ENCODE results near the gene PDLIM4.

The PDLIM4 gene

DNA sequence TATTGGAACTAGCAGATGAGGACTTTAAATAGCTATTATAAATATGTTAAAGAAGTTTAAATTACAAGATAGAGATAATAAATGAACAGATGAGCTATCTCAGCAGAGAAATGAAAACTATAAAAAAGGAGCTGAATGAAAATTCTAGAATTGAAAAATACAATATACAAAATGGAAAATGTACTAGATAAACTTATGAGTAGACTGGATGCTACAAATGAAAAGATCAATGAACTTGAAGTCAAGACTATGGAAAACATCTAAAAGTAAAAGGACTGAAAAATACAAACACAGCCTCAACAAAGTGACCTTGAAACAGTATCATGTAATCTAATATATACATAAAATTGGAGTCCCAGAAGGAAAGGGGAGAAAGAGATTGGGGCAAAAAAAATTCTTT, 10.7 kb upstream of the PDLIM4 start:
- no peak for TF ChIP-seq RAD21 (IDR thresholded peaks at IDR 0.05; ENCODE audit: low read depth)
- no peak for TF ChIP-seq CREB1 (IDR thresholded peaks at IDR 0.05; ENCODE audit: low read depth)
- no peak for TF ChIP-seq CEBPB (IDR thresholded peaks at IDR 0.05)
- TF ChIP-seq FOXM1 (IDR thresholded peaks at IDR 0.05; ENCODE audit: borderline replicate concordance, low read depth) = no peak
- TF ChIP-seq, protein P1, sequence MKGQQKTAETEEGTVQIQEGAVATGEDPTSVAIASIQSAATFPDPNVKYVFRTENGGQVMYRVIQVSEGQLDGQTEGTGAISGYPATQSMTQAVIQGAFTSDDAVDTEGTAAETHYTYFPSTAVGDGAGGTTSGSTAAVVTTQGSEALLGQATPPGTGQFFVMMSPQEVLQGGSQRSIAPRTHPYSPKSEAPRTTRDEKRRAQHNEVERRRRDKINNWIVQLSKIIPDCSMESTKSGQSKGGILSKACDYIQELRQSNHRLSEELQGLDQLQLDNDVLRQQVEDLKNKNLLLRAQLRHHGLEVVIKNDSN (IDR thresholded peaks at IDR 0.05) = no peak
- TF ChIP-seq ZBTB7A (IDR thresholded peaks at IDR 0.05; ENCODE audit: low read depth) = no peak
- TF ChIP-seq TAF1 (IDR thresholded peaks at IDR 0.05; ENCODE audit: low read depth) = no peak
- TF ChIP-seq EGR1 (IDR thresholded peaks at IDR 0.05) = no peak
- no peak for TF ChIP-seq MAX (IDR thresholded peaks at IDR 0.05)
- no peak for TF ChIP-seq TCF12 (IDR thresholded peaks at IDR 0.05; ENCODE audit: low read depth)
- no peak for TF ChIP-seq EP300 (IDR thresholded peaks at IDR 0.05; ENCODE audit: borderline replicate concordance)

GRCh38 chr5:132250547-132250946, 6.9 kb upstream of the PDLIM4 start:
- TF ChIP-seq YY1 (IDR thresholded peaks at IDR 0.05; ENCODE audit: low read depth) (no peak), TCF12 (IDR thresholded peaks at IDR 0.05; ENCODE audit: low read depth) (no peak), EGR1 (IDR thresholded peaks at IDR 0.05) (no peak), NFIC (IDR thresholded peaks at IDR 0.05) (no peak), RAD21 (IDR thresholded peaks at IDR 0.05; ENCODE audit: low read depth) (no peak), TEAD4 (IDR thresholded peaks at IDR 0.05) (no peak), ZBTB7A (IDR thresholded peaks at IDR 0.05; ENCODE audit: low read depth) (no peak), REST (IDR thresholded peaks at IDR 0.05; ENCODE audit: low read depth) (no peak), FOXM1 (IDR thresholded peaks at IDR 0.05; ENCODE audit: borderline replicate concordance, low read depth) (no peak), MAX (IDR thresholded peaks at IDR 0.05) (no peak), CREB1 (IDR thresholded peaks at IDR 0.05; ENCODE audit: low read depth) (no peak), CEBPB (IDR thresholded peaks at IDR 0.05) (no peak)
- TF ChIP-seq, protein P1 (IDR thresholded peaks at IDR 0.05) = no peak

DNA sequence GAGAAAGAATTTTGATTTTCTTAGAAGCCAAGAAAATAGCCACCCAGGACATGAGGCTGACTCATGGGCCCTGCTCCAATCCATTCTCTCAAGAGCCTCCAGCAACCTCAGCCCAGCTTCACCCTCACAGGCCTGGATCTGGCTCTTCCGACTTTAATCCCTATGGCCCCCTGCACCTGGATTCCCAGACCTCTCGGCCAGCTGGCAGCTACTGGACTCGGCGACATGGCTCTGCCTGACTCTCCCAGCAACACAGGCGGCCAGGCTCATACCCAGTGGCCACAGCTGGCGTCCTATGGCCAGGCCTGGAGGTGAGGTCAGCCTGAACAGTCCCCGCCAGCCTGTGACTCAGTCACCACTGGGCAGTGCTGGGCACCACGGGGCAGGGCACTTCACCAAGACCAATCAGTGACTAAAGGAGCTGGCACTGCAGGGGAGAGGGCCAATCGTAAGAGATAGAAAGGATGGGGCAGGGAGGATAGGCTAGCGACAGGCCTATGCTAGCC, 6.2 kb upstream of the PDLIM4 start:
- TF ChIP-seq CREB1 (IDR thresholded peaks at IDR 0.05; ENCODE audit: low read depth) (no peak), TEAD4 (IDR thresholded peaks at IDR 0.05) (no peak), EP300 (IDR thresholded peaks at IDR 0.05; ENCODE audit: borderline replicate concordance) (no peak), ZBTB7A (IDR thresholded peaks at IDR 0.05; ENCODE audit: low read depth) (no peak), FOXM1 (IDR thresholded peaks at IDR 0.05; ENCODE audit: borderline replicate concordance, low read depth) (no peak), CEBPB (IDR thresholded peaks at IDR 0.05) (no peak), EGR1 (IDR thresholded peaks at IDR 0.05) (no peak), MAX (IDR thresholded peaks at IDR 0.05) (no peak)
- TF ChIP-seq, protein P1 (IDR thresholded peaks at IDR 0.05) = no peak

DNA sequence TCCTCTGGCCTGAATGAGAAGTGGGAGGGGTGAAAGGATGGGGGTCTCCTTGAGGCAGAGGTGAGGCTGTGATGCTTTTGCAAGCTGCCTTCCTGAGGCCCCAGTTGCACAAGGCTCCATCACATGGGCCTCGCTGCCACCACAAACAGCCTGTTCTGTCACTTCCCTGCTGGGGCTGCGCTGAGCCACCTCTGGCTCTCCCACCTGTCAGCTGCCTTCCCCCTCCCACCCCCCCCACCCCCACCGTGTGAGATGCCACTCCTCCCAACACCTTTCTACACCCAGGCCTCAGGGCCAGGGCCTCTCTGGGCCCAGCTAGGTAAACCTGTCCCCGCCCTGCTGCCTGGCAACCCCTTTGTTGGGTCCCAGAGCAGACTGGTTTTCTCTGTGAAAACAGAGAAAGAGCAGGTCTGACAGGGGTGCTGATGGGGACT, 4.5 kb upstream of the PDLIM4 start:
- TF ChIP-seq, protein P1 (IDR thresholded peaks at IDR 0.05) = no peak
- no peak for TF ChIP-seq REST (IDR thresholded peaks at IDR 0.05; ENCODE audit: low read depth)
- no peak for TF ChIP-seq CREB1 (IDR thresholded peaks at IDR 0.05; ENCODE audit: low read depth)
- TF ChIP-seq CEBPB (IDR thresholded peaks at IDR 0.05) = no peak
- no peak for TF ChIP-seq EP300 (IDR thresholded peaks at IDR 0.05; ENCODE audit: borderline replicate concordance)
